GM19455 (cell line): ENCODE data around the gene WDR33.

Experiments
- ATAC-seq: cut with Tn5 transposase; IDR thresholded peaks from one replicate; pipeline ENCODE4 v1.9.1; 2021; ENCODE audit not compliant: unreplicated experiment

Gene WDR33

DNA sequence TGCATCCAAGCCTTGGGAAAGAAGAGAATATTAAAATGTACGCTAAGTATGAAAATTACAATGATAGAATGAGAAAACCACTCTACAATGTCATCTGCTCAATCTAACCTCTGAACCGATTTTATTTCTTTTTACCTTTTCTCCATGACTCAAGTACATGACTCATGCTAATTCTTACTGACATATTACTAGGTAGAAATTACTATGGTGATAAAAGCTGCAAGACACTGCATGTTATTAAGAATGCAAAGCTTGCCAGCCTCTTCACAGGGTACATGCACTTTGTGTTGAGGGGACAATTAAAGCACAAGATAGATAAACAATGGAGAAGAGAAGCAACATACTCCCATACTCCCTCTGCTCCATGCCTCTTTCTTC lies 89.0 kb downstream of the WDR33 start:
- no peak for ATAC-seq

DNA sequence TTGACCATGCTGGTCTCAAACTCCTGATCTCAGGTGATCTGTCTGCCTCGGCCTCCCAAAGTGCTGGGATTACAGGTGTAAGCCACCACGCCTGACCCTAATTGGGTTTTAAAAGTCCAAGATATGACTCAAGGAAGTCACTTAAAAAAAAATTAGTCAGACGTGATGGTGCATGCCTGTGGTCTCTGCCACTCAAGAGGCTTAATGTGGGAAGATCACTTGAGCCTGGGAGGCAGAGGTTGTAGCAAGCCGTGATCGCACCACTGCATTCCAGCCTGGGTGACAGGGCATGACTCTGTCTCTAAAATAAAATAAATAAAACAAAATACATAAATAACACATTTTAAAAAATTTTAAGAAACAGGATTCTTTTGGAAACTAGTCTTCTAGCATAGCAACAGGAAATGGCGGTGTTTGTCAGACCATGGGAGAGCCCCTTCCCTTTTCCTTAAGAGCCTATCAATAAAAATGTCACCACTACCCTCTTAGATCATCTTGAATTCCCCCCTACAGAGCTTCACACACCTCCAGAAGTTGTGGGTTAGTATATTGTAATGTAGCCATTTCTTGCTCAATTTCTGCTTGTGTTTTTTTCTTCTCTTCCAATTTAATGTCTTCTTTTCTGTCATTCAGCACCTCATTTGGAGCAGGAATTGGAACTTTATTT lies 89.5 kb downstream of the WDR33 start:
- ATAC-seq = no peak

DNA sequence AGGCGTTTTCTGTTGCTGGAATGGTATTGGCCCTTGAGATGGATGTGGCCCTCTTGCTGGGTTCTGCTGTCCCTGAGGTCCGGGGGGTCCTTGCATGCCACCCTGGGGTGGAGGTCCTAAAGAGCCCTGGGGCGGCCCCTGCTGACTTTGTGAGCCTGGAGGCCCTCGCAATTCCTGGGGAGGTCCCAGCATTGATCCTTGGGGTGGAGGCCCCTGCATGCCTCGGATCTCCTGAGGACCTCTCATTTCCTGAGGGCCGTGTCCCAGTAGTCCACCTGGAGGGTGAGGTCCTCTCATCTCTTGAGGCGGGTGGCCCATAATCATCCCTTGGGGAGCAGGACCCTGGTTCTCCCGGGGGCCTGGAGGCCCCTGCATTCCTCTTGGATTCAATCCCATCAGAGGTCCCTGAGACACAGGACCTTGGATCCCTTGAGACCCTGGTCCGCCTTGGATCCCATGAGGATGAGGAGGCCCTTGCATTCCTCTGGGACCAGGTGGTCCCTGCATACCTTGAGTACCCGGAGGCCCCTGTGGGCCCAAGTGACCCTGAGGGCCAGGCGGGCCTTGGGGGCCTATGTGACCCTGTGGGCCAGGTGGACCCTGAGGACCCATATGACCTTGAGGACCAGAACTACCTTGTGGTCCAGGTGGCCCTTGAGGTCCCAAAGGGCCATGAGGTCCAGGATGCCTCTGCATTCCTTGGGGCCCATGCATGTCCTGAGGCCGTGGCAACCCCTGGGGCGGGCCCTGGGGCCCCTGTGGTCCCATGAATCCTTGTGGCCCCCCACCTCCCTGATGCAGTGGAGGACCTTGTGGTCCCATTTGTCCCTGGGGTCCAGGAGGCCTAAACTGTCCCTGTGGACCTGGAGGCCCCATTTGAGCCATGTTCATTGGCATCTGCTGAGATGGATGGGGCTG lies 91.4 kb downstream of the WDR33 start:
- no peak for ATAC-seq

DNA sequence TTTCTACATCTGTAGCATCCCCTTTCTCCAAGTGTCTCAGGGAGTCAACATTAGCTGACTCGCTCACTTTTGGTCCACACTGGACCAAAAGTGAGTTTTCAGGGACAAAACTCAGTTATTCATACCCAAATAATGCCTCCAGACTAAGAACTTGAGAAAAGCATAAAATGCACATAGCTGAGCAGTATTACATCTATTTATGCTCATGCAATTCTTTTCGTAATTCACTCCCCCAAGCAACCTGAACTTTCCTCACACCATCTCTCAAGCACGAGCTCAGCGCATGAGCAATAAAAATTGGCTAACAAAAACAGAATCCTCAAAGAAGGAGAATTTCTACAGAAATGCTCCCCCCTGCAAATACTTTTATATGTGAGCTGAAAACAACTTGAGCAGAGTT lies 92.7 kb downstream of the WDR33 start:
- ATAC-seq = no peak

GRCh38 chr2:127715778-127716449 lies 95.1 kb downstream of the WDR33 start:
- ATAC-seq = no peak

- no peak for ATAC-seq
Measured at GRCh38 chr2:127713562-127713961, 97.4 kb downstream of the WDR33 start.

DNA sequence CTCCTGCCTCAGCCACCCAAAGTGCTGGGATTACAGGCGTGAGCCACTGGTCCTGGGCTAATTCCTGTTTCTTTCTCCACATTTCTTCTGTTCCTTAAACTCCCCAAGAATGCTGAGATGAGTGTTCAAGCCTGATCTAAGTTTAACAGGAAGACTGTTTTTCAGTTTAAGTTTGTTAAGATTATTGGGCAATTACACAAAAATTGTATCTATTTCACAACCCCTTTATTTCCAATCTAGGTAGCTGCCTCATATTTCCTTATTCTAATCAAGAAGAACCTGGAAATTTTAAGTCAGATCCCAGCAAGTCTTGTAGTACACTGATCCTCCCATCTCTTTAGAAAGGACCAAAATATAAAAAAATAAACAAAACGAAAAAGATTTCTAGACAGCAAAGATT lies 98.0 kb downstream of the WDR33 start:
- no peak for ATAC-seq

GRCh38 chr2:127709336-127709735 lies 101.6 kb downstream of the WDR33 start:
- no peak for ATAC-seq

DNA sequence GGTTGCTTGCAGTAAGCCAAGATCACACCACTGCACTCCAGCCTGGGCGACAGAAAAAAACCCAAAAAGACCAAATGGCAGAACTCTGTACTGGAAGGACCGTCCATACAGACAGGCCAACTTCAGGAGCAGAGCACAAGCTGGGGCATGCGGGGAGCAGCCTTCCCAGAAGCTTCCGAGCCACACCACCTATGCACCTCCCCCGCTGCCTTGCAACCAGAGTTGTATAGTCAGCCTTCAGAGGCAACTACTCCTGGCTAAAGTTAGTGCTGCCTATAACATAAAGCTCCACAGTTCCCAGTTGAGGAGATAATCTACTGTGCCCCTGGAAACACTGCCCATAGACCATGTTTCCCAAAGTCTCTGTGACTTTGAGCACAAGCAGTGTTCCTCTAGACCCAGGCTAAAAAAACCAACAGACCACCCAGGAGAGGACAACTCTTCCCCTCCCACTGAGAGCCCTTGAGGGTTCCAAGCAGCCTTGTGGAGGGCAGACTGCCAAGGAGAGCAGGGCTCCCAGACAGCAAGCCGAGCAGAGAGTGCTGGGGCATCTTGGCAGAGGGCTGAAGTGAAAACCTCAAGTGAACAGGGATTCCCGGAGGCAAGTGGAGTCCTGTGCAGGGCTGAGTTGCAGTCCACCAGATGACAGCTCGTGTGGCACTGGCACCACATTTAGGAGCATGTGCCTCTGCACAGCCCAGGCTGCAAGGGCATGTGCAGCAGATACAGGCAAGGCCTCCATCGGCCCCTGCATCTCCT lies 102.9 kb downstream of the WDR33 start:
- no peak for ATAC-seq

DNA sequence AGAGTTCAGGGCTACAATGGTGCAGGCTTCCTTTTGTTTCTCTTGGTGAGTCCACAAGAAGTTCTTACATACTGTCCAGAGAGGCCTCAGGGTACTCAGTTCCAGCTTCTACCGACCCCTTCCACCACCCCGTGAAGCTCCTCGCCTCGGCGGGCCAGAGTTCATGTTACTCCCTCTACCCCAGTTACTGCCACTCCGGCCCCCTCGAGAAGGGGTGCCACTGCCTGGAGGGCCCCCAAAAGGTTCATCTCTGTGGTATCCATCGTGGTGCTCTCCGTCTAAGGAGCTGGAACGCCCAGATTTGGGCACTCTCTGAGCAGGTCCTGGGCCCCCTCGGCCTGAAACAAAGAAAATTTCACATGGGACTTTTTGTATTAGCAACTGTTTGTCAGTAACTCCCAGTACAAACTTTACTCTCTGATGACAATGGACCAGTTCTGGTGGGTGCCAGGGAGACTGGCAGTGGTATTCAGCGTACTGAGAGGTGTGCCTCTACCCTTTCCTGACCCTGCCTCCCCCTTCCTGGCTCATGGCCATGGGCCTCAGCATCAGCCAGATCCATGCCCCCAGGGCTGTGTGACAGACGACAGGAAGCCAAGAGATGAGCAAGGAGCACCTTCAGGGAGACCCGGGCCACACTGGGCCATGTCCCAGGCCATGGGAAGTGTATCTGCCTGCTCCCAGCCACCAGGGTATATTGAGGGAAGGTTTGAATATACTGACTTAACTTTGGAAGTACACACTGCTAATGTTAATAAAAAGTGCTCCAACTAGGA lies 104.6 kb downstream of the WDR33 start:
- no peak for ATAC-seq

GRCh38 chr2:127705391-127706065 lies 105.4 kb downstream of the WDR33 start:
- ATAC-seq = no peak

DNA sequence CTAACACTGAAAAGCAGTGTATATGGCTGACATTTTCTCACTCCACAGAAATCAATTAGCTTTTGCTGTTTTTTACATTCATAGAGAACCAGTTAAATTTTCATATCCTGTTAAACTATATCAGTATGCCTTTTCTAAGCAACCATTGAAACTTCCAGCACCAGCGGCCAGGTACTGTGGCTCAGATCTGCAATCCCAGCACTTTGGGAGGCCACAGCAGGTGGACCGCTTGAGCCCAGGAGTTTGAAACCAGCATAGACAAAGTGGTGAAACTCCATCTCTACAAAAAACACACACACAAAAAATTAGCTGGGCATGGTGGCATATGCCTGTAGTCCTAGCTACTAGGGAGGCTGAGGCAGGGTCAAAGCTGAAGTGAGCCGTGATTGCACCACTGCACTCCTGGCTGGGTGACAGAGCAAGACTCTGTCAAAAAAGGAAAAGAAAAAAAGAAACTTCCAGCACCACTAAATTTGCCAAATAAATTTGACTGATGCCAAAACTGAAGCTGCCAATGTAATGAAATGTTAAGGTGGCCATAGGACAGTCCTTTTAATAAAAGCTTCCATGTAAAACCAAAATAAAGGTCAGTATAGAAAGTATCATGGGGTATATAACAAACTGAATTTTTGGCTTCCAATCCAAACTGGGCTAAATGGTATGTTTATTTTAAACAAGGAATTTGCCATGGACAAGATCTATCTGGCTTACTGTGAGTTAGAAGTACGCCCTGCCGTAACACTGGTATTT lies 106.2 kb downstream of the WDR33 start:
- ATAC-seq = no peak

DNA sequence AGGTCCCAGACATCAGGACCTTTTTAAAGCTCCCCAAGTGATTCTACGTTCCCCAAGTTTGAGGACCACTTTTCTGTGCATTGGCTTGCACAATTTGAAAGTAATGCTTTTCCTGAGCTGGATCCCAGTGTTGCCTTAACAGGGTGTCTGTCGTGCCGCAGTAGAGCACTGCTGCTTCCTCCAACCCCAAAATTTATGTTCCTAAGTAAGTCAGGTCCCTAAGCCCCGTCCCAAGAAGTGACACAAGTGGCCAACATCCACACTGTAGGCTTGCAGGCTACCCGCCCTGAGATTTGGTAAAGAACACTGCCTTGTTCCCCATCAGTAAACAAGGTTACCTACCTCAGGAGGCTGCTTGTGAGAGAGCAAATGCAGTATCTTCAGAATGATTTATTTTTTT lies 107.7 kb downstream of the WDR33 start:
- ATAC-seq = no peak

GRCh38 chr2:127702395-127703009 lies 108.5 kb downstream of the WDR33 start:
- no peak for ATAC-seq

DNA sequence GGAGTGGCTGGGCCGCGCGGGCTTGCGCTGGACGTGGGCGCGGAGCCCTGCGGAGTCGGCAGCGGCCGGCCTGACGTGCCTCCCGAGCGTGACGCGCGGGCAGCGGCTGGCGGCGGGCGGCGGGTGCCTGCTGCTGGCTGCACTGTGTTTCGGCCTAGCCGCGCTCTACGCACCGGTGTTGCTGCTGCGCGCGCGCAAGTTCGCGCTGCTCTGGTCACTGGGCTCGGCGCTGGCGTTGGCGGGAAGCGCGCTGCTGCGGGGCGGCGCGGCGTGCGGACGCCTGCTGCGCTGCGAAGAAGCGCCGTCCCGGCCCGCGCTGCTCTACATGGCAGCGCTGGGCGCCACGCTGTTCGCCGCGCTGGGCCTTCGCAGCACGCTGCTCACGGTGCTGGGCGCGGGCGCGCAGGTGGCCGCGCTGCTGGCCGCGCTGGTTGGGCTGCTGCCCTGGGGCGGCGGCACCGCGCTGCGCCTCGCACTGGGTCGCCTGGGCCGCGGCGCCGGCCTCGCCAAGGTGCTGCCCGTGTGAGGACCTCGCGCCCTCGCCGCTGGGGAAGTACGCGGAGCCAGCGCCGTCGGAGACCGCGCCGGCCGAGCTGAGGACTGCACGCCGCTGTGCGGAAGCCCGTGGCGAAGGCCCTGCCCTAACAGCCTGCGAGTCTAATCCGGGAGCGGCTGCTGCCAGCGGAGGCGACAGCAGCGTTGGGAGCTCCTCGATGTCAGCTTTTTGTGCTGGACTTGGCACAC lies 109.1 kb downstream of the WDR33 start:
- peak; percentile 51 for ATAC-seq

GRCh38 chr2:127701193-127701650 lies 109.7 kb downstream of the WDR33 start, which contains the start of gene SFT2D3:
TSS of gene SFT2D3 (plus strand) at chr2:127701497. CDS start at chr2:127701529, 32 bp downstream.
- peak; percentile 68 for ATAC-seq

DNA sequence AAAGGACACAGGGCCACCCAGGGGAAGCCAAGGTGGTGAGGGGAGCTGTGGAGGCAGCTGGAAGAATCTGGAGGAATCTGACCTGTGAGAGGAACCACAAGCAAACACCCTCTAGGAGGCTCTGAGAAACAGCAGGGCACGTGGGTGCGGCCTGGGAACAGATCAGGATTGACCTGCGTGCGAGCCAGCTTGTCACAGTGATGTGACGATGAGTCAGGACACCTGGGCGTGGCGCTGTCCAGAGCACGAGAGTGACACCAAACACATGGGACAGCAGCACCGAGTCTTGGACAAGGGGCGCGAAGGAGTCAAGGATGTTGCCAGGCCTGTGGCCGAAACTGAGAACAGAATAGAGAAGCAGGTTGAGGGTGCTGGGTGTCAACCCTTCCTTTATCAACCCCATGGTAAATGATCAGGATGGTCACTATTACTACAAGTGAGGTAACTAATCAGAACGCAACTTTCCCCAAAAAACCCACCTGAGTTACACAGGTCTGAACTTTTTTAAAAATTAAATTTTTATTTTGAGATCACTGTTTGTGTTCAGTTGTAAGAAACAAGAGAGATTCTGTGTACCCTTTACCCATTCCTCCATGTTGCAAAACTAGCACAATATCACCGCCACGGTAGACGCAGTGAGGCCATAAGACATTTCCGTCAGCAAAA lies 110.3 kb downstream of the WDR33 start:
- ATAC-seq = peak; percentile 59
